B cell (primary cell): Measurements from ENCODE around the gene CCDC177.

Experiments
- CTCF ChIP-seq: fragments of 200-600 bp; IDR thresholded peaks from one replicate; pipeline ENCODE4 v1.8.0; 2022; ENCODE audit warnings: antibody characterized with exemption, mild to moderate bottlenecking
- EZH2 ChIP-seq: IDR thresholded peaks from 2 replicates; pipeline ENCODE4 v1.6.1; 2012; ENCODE audit warnings: borderline replicate concordance, low read depth, mild to moderate bottlenecking, moderate library complexity, low read length; ENCODE audit not compliant: insufficient read depth, poor library complexity, severe bottlenecking

- TF ChIP-seq EZH2 (no peak), CTCF (no peak)
Observed at GRCh38 chr14:69531135-69531534, 43.5 kb downstream of the CCDC177 start.
